ENCODE results near the gene FIBCD1. TPM values are rescaled to one million over a fixed set of nuclear protein-coding genes. Genes with fewer than 3 reads are reported as not detected.

FIBCD1 gene
- total RNA-seq, 4 donors from 2014 or later = not detected

GRCh38 chr9:130983359-130983670 is 44.3 kb upstream of the FIBCD1 start:
- 93% methylated on average over 6 of the region's 6 CpGs for WGBS

GRCh38 chr9:130982636-130983358 is 43.8 kb upstream of the FIBCD1 start:
- no peak for DNase-seq (ENCODE audit: low spot score in 2 of 2)
- Histone ChIP-seq H3K27me3 (peaks cover 19% of the 10 kb centered on the region), H3K9me3 (no peaks in the 10 kb centered on the region), H3K27ac (no peak overlapping the region), H3K4me1 (no peaks in the 10 kb centered on the region), H3K4me3 (no peak overlapping the region), H3K36me3 (no peaks in the 10 kb centered on the region)
- no peak for TF ChIP-seq POLR2AphosphoS5 (IDR thresholded peaks at IDR 0.05)
- no peak for TF ChIP-seq EP300 (IDR thresholded peaks at IDR 0.05)
- TF ChIP-seq, protein P1, sequence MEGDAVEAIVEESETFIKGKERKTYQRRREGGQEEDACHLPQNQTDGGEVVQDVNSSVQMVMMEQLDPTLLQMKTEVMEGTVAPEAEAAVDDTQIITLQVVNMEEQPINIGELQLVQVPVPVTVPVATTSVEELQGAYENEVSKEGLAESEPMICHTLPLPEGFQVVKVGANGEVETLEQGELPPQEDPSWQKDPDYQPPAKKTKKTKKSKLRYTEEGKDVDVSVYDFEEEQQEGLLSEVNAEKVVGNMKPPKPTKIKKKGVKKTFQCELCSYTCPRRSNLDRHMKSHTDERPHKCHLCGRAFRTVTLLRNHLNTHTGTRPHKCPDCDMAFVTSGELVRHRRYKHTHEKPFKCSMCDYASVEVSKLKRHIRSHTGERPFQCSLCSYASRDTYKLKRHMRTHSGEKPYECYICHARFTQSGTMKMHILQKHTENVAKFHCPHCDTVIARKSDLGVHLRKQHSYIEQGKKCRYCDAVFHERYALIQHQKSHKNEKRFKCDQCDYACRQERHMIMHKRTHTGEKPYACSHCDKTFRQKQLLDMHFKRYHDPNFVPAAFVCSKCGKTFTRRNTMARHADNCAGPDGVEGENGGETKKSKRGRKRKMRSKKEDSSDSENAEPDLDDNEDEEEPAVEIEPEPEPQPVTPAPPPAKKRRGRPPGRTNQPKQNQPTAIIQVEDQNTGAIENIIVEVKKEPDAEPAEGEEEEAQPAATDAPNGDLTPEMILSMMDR (IDR thresholded peaks at IDR 0.05) = no peak
- no peak for TF ChIP-seq POLR2A (IDR thresholded peaks at IDR 0.05)
- WGBS = 85% methylated on average over 25 of the region's 25 CpGs

More at GRCh38 chr9:130983359-130983670, 44.3 kb upstream of the FIBCD1 start:
- Histone ChIP-seq H3K27ac (no peak overlapping the region), H3K9me3 (no peaks in the 10 kb centered on the region), H3K4me1 (no peaks in the 10 kb centered on the region), H3K27me3 (peaks cover 24% of the 10 kb centered on the region), H3K4me3 (no peak overlapping the region), H3K36me3 (no peaks in the 10 kb centered on the region)
- TF ChIP-seq, protein P1 (IDR thresholded peaks at IDR 0.05) = no peak
- TF ChIP-seq POLR2AphosphoS5 (IDR thresholded peaks at IDR 0.05) (no peak), EP300 (IDR thresholded peaks at IDR 0.05) (no peak), POLR2A (IDR thresholded peaks at IDR 0.05) (no peak)
- no peak for DNase-seq (ENCODE audit: low spot score in 2 of 2)

- H3K27me3 ChIP-seq = peaks cover 16% of the 10 kb centered on the region
- 56% methylated on average over 11 of the region's 14 CpGs for WGBS
- H3K36me3 ChIP-seq = no peaks in the 10 kb centered on the region
- no peak for DNase-seq (ENCODE audit: low spot score in 2 of 2)
- H3K27ac ChIP-seq = no peak overlapping the region
- no peak for TF ChIP-seq POLR2AphosphoS5 (IDR thresholded peaks at IDR 0.05)
- no peak for TF ChIP-seq POLR2A (IDR thresholded peaks at IDR 0.05)
- no peak for TF ChIP-seq EP300 (IDR thresholded peaks at IDR 0.05)
- TF ChIP-seq, protein P1 (IDR thresholded peaks at IDR 0.05) = no peak
- H3K9me3 ChIP-seq = no peaks in the 10 kb centered on the region
- H3K4me3 ChIP-seq = no peak overlapping the region
- no peaks in the 10 kb centered on the region for H3K4me1 ChIP-seq
Observed at GRCh38 chr9:130981756-130982137, 42.7 kb upstream of the FIBCD1 start.

DNA sequence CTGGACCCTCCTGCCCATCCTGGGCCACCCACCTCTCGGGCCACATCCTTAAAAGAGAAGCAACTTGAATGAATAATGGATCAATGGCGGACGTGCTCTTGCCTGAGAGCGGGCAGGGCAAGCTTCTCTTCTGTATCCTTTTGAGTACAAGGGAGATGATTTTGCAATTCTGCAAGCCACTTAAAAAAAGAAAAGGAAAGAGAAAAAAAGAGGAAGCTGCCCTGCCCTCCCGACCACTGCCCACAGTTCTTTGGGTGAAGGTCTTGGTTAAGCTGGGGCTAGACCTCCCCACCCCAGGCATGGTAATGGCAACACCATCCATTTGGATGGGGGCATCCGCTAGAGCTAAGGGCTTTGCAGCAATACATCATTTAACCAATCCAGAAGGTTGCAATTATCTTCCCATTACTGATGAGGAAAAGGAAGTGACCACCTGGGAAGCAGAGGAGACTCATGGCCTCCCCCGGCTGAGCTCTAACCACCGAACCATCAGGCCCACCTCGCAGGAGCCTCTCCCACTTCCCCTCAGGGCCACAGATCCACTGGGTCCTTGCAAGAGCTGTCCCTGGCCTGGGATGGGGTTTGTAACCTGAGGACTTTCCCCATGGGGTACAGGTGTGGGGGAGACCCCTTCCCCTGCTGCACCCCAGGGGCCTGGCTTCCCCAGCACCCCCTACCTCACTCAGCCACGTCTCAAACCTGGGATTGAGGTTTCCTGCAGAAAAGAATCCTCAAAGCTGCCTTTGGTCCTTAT is 42.1 kb upstream of the FIBCD1 start:
- 73% methylated on average over 10 of the region's 10 CpGs for WGBS
- H3K27me3 ChIP-seq = peaks cover 12% of the 10 kb centered on the region
- no peak overlapping the region for H3K27ac ChIP-seq
- no peaks in the 10 kb centered on the region for H3K36me3 ChIP-seq
- no peak overlapping the region for H3K4me3 ChIP-seq
- DNase-seq (ENCODE audit: low spot score in 2 of 2) = no peak
- H3K9me3 ChIP-seq = no peaks in the 10 kb centered on the region
- no peaks in the 10 kb centered on the region for H3K4me1 ChIP-seq
- no peak for TF ChIP-seq POLR2AphosphoS5 (IDR thresholded peaks at IDR 0.05)
- TF ChIP-seq, protein P1 (IDR thresholded peaks at IDR 0.05) = no peak
- no peak for TF ChIP-seq EP300 (IDR thresholded peaks at IDR 0.05)
- TF ChIP-seq POLR2A (IDR thresholded peaks at IDR 0.05) = no peak

GRCh38 chr9:130980526-130980925 is 41.5 kb upstream of the FIBCD1 start:
- Histone ChIP-seq H3K4me3 (no peak overlapping the region), H3K36me3 (no peaks in the 10 kb centered on the region), H3K27me3 (peaks cover 11% of the 10 kb centered on the region), H3K4me1 (no peaks in the 10 kb centered on the region), H3K9me3 (no peaks in the 10 kb centered on the region), H3K27ac (no peak overlapping the region)
- 66% methylated on average over 15 of the region's 16 CpGs for WGBS
- no peak for DNase-seq (ENCODE audit: low spot score in 2 of 2)
- TF ChIP-seq POLR2A (IDR thresholded peaks at IDR 0.05) (no peak), EP300 (IDR thresholded peaks at IDR 0.05) (no peak), POLR2AphosphoS5 (IDR thresholded peaks at IDR 0.05) (no peak)
- TF ChIP-seq, protein P1 (IDR thresholded peaks at IDR 0.05) = no peak

All from suprapubic skin (tissue), 4 donors.